Kidney (tissue), 14 donors: ENCODE measurements around the gene MACROD1. TPM values are rescaled to one million over a fixed set of nuclear protein-coding genes. Genes with fewer than 3 reads are reported as not detected.
A peak's percentile ranks its signal among the peaks of the same experiment; 100 is the strongest.

Experiments
- DNase-seq, 5 donors: peaks; one replicate each; pipeline ENCODE4 v3.0.0-alpha.2; 2013 to 2020
- FAIRE-seq: peaks from 2 replicates; lab custom pipeline; 2012; peaks lifted over from hg19 to GRCh38; lab: Jason Lieb, UNC
- H3K27ac ChIP-seq, 2 donors: one replicate each; pipeline ENCODE4 v1.7.0; 2013; ENCODE audit warnings: low read depth in 2 of 2, low read length in 2 of 2, inconsistent platforms in 1 of 2
- H3K27me3 ChIP-seq: one replicate; pipeline ENCODE4 v1.7.1; 2013; ENCODE audit warnings: low read length, inconsistent platforms; ENCODE audit not compliant: control insufficient read depth, insufficient read depth
- H3K36me3 ChIP-seq, 3 donors: one replicate each; pipeline versions ENCODE4 v1.7.0 to v1.7.1; 2013; ENCODE audit warnings: low read length in 3 of 3, control low read depth in 1 of 3, inconsistent platforms in 1 of 3; ENCODE audit not compliant: insufficient read depth in 3 of 3, control insufficient read depth in 2 of 3
- H3K4me1 ChIP-seq, 3 donors: one replicate each; pipeline versions ENCODE4 v1.7.0 to v1.7.1; 2013; ENCODE audit warnings: low read length in 3 of 3, inconsistent platforms in 1 of 3, low read depth in 1 of 3; ENCODE audit not compliant: control insufficient read depth in 2 of 3, insufficient read depth in 2 of 3
- H3K4me3 ChIP-seq, 3 donors: one replicate each; pipeline versions ENCODE4 v1.7.0 to v1.8.1; 2013; ENCODE audit warnings: low read length in 3 of 3, control low read depth in 1 of 3, inconsistent platforms in 1 of 3
- H3K9ac ChIP-seq, 3 donors: one replicate each; pipeline versions ENCODE4 v1.7.0 to v1.7.1; 2013; ENCODE audit warnings: low read length in 3 of 3, control low read depth in 1 of 3, inconsistent platforms in 1 of 3
- H3K9me3 ChIP-seq, 3 donors: one replicate each; pipeline versions ENCODE4 v1.7.0 to v1.7.1; 2013; ENCODE audit warnings: low read length in 3 of 3, control low read depth in 1 of 3, inconsistent platforms in 1 of 3; ENCODE audit not compliant: control insufficient read depth in 2 of 3, insufficient read depth in 1 of 3
- CTCF ChIP-seq: IDR thresholded peaks from 3 replicates; pipeline ENCODE4 v1.5.1; 2012; ENCODE audit warnings: mild to moderate bottlenecking, moderate library complexity, borderline replicate concordance; ENCODE audit not compliant: insufficient read depth; ENCODE audit errors: extremely low read depth
- intact Hi-C: fragments of 100-400 bp; cut with DNase I; formaldehyde crosslinking; loops from one replicate; pipeline ENCODE4 v1.11.1; 2022
- polyA plus RNA-seq: library from polyadenylated mRNA; stranded (reverse); fragments of 350-450 nt; fragmentation: Illumina TruSeq; extraction: RNeasy Lipid Tissue Mini Kit (QIAGEN cat#74804); gene quantifications from one replicate; pipeline ENCODE4 v1.2.3, GENCODE V29; 2014; ENCODE audit warnings: low read depth, low replicate concordance; ENCODE audit not compliant: insufficient read depth
- total RNA-seq: library from RNA; stranded (reverse); fragmentation: NEBNext Ultra II Directional; extraction: Animal tissue kit (Norgen Biotek cat#: 25700); gene quantifications from one replicate; pipeline ENCODE4 v1.2.1, GENCODE V29; 2021
- donor health status: control.
- donor health status: control.
- donor health status: control.
- donor health status: control.
- donor health status: control.
- donor health status: DM: yes; HTN: yes; CAD: no.
- donor health status: Normal renal cell carcinoma (clear cell type).

Gene MACROD1
- total and polyA plus RNA-seq, 2 donors from 2014 or later: 27.8 to 176 TPM

- H3K4me1 ChIP-seq: peaks cover 0 to 17% (median 8%) of the 10 kb centered on the region in 3 donors
- no peak overlapping the region for H3K9ac ChIP-seq
- no peak overlapping the region for H3K4me3 ChIP-seq
- FAIRE-seq (no peak), DNase-seq (peak in 1 of 5 donors; percentile 60)
- no peaks in the 10 kb centered on the region for H3K9me3 ChIP-seq
- intact Hi-C loops: no loop called here
- H3K27ac ChIP-seq: no peak overlapping the region
- no peaks in the 10 kb centered on the region for H3K27me3 ChIP-seq
- TF ChIP-seq CTCF: no peak
- H3K36me3 ChIP-seq: no peaks in the 10 kb centered on the region
Observed at GRCh38 chr11:64009710-64010109, 156.2 kb downstream of the MACROD1 start.

GRCh38 chr11:64008914-64009633 is 156.8 kb downstream of the MACROD1 start:
- Histone ChIP-seq H3K4me1 (peaks cover 0 to 22% (median 8%) of the 10 kb centered on the region in 3 donors), H3K4me3 (no peak overlapping the region), H3K27me3 (no peaks in the 10 kb centered on the region), H3K27ac (no peak overlapping the region), H3K36me3 (no peaks in the 10 kb centered on the region), H3K9ac (no peak overlapping the region), H3K9me3 (no peaks in the 10 kb centered on the region)
- intact Hi-C loops: no loop called here
- TF ChIP-seq CTCF: no peak
- DNase-seq (no peak), FAIRE-seq (no peak)

DNA sequence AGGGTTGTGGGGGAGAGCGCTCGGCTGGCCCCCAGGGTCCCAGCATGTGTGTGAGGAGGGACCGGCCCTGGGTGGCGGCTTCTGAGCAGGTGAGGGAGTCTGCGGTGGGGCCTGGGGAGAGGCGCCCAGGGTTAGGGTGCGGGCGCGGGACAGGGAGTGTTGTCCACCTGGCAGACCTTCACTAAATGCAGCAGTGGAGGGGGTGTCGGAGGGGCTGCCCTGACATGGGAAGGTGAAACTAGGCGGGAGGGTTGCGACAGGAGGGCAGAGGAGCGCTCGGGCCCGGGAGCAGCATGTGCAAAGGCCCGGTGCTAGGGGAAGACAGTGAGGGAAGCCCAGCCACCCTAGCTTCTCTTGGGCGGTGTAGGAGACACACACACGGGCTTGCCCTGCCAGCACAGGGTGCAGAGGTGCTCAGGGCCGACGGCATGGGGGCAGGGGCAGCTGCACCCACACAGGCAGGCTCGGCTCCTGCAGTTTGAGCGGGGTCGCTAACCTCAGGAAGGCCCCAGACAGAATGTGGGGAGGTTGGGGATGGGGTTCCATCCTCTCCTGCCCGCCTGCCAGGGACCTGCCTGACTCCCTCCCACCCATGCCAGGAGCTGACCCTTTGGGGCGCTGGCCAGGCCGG is 157.5 kb downstream of the MACROD1 start:
- FAIRE-seq: no peak
- Histone ChIP-seq H3K27me3 (no peaks in the 10 kb centered on the region), H3K9me3 (no peaks in the 10 kb centered on the region), H3K4me1 (peaks cover 0 to 26% (median 8%) of the 10 kb centered on the region in 3 donors), H3K9ac (no peak overlapping the region), H3K27ac (no peak overlapping the region), H3K4me3 (no peak overlapping the region), H3K36me3 (no peaks in the 10 kb centered on the region)
- peak in 2 of 5 donors; percentile 57 to 66 for DNase-seq
- intact Hi-C loops: no loop called here
- TF ChIP-seq CTCF: no peak
